Neuronal stem cell (in vitro differentiated cells): ENCODE data around the gene REL.

Source experiments
- DNase-seq: peaks from one replicate; pipeline ENCODE4 v3.0.0-alpha.2; 2013; ENCODE audit warnings: low spot score
- H2AFZ ChIP-seq: one replicate; pipeline ENCODE4 v1.6.1; 2013; ENCODE audit warnings: mild to moderate bottlenecking, low read length, inconsistent platforms
- H2AK5ac ChIP-seq: 2 replicates; pipeline ENCODE4 v1.6.1; 2013; ENCODE audit warnings: low read depth, mild to moderate bottlenecking, inconsistent platforms, low read length, moderate library complexity, mixed read lengths
- H2BK120ac ChIP-seq: 2 replicates; pipeline ENCODE4 v1.6.1; 2013; ENCODE audit warnings: low read depth, mild to moderate bottlenecking, inconsistent platforms, low read length, moderate library complexity, mixed read lengths
- H2BK12ac ChIP-seq: one replicate; pipeline ENCODE4 v1.6.1; 2013; ENCODE audit warnings: low read length, inconsistent platforms
- H2BK15ac ChIP-seq: 2 replicates; pipeline ENCODE4 v1.6.1; 2013; ENCODE audit warnings: mild to moderate bottlenecking, low read length, inconsistent platforms, mixed read lengths
- H2BK5ac ChIP-seq: one replicate; pipeline ENCODE4 v1.6.1; 2013; ENCODE audit warnings: inconsistent platforms, mild to moderate bottlenecking, low read length, moderate library complexity
- H3K14ac ChIP-seq: one replicate; pipeline ENCODE4 v1.6.1; 2013; ENCODE audit warnings: low read length, inconsistent platforms
- H3K18ac ChIP-seq: 2 replicates; pipeline ENCODE4 v1.6.1; 2013; ENCODE audit warnings: low read length, inconsistent platforms
- H3K23ac ChIP-seq: 2 replicates; pipeline ENCODE4 v1.6.1; 2013; ENCODE audit warnings: low read depth, mild to moderate bottlenecking, mixed read lengths, low read length, inconsistent platforms; ENCODE audit not compliant: poor library complexity
- H3K27ac ChIP-seq: replicated peaks from 3 replicates; pipeline ENCODE4 v1.5.1; 2013; ENCODE audit warnings: low read length, inconsistent platforms
- H3K27me3 ChIP-seq, 3 experiments: 2 replicates each; pipeline ENCODE4 v1.6.1; 2013; ENCODE audit warnings: low read length in 3 of 3, mild to moderate bottlenecking in 2 of 3, inconsistent platforms in 1 of 3, low read depth in 1 of 3, mixed read lengths in 1 of 3, moderate library complexity in 1 of 3; ENCODE audit not compliant: control insufficient read depth in 3 of 3, insufficient read depth in 3 of 3
- H3K36me3 ChIP-seq, 2 donors: replicated peaks in 1 of 2; 2 replicates each; pipeline ENCODE4 v1.6.1; 2013; ENCODE audit warnings: low read length in 2 of 2; ENCODE audit not compliant: control insufficient read depth in 2 of 2, insufficient read depth in 2 of 2
- H3K4ac ChIP-seq: 2 replicates; pipeline ENCODE4 v1.6.1; 2013; ENCODE audit warnings: inconsistent platforms, mild to moderate bottlenecking, low read length, moderate library complexity
- H3K4me1 ChIP-seq, 2 donors: 1 replicate in 1 of 2; 2 replicates in 1 of 2; pipeline ENCODE4 v1.6.1; 2013; ENCODE audit warnings: low read length in 2 of 2, low read depth in 1 of 2; ENCODE audit not compliant: control insufficient read depth in 2 of 2, insufficient read depth in 1 of 2
- H3K4me2 ChIP-seq: one replicate; pipeline ENCODE4 v1.6.1; 2013; ENCODE audit warnings: mild to moderate bottlenecking, low read length, inconsistent platforms; ENCODE audit not compliant: insufficient read depth, poor library complexity, severe bottlenecking
- H3K4me3 ChIP-seq, 2 donors: 2 replicates each; pipeline ENCODE4 v1.5.1; 2013; ENCODE audit warnings: low read length in 2 of 2, mild to moderate bottlenecking in 2 of 2, inconsistent platforms in 1 of 2, moderate library complexity in 1 of 2
- H3K79me1 ChIP-seq: one replicate; pipeline ENCODE4 v1.6.1; 2013; ENCODE audit warnings: low read depth, mild to moderate bottlenecking, inconsistent platforms, low read length, moderate library complexity
- H3K9ac ChIP-seq: one replicate; pipeline ENCODE4 v1.6.1; 2013; ENCODE audit warnings: mild to moderate bottlenecking, low read depth, low read length, inconsistent platforms; ENCODE audit not compliant: poor library complexity
- H3K9me3 ChIP-seq, 2 donors: replicated peaks in 1 of 2; 2 replicates each; pipeline versions ENCODE3 to v1.6.1; 2013; ENCODE audit warnings: low read length in 2 of 2, mild to moderate bottlenecking in 2 of 2, inconsistent platforms in 1 of 2, low read depth in 1 of 2, mixed read lengths in 1 of 2, moderate library complexity in 1 of 2; ENCODE audit not compliant: control insufficient read depth in 2 of 2, insufficient read depth in 1 of 2
- H4K8ac ChIP-seq: one replicate; pipeline ENCODE4 v1.6.1; 2013; ENCODE audit warnings: low read depth, mild to moderate bottlenecking, inconsistent platforms, low read length, moderate library complexity
- H4K91ac ChIP-seq: one replicate; pipeline ENCODE4 v1.6.1; 2013; ENCODE audit warnings: low read length, low read depth, mild to moderate bottlenecking, inconsistent platforms; ENCODE audit not compliant: poor library complexity
- WGBS, 2 donors: extraction: QIAGEN DNeasy Blood & Tissue Kit; methylation state at CpG; one replicate each; pipeline ENCODE4 v1.1.7; 2013; ENCODE audit warnings: missing lambda C conversion rate in 2 of 2, mixed read lengths in 1 of 2; ENCODE audit not compliant: insufficient read length in 2 of 2, insufficient replicate concordance in 1 of 2; ENCODE audit errors: extremely low coverage in 2 of 2; 5-methylcytosine and 5-hydroxymethylcytosine counted together

The REL gene

GRCh38 chr2:60857056-60857455, 24.3 kb upstream of the REL start:
- H3K4me2 ChIP-seq = no peak overlapping the region
- H3K79me1 ChIP-seq = no peaks in the 10 kb centered on the region
- H3K14ac ChIP-seq = no peak overlapping the region
- no peak overlapping the region for H4K91ac ChIP-seq
- H3K4ac ChIP-seq = no peak overlapping the region
- H3K4me3 ChIP-seq = no peak overlapping the region
- H3K23ac ChIP-seq = no peak overlapping the region
- H2BK15ac ChIP-seq = no peak overlapping the region
- H2AFZ ChIP-seq = no peak overlapping the region
- no peak overlapping the region for H3K9ac ChIP-seq
- no peaks in the 10 kb centered on the region for H3K36me3 ChIP-seq
- no peak overlapping the region for H2BK5ac ChIP-seq
- H2BK12ac ChIP-seq = no peak overlapping the region
- no peak overlapping the region for H3K18ac ChIP-seq
- no peak overlapping the region for H2AK5ac ChIP-seq
- H3K9me3 ChIP-seq = no peaks in the 10 kb centered on the region
- H3K27me3 ChIP-seq = no peaks in the 10 kb centered on the region
- no peaks in the 10 kb centered on the region for H3K4me1 ChIP-seq
- H3K27ac ChIP-seq = no peak overlapping the region
- H4K8ac ChIP-seq = no peak overlapping the region
- DNase-seq = no peak
- WGBS, 2 donors = no CpG with 5 or more reads among the region's 4 CpGs
- no peak overlapping the region for H2BK120ac ChIP-seq

- no peaks in the 10 kb centered on the region for H3K4me1 ChIP-seq
- no peak overlapping the region for H2BK12ac ChIP-seq
- no peak overlapping the region for H3K18ac ChIP-seq
- H2AFZ ChIP-seq = no peak overlapping the region
- H3K36me3 ChIP-seq = no peaks in the 10 kb centered on the region
- no peak overlapping the region for H4K8ac ChIP-seq
- no peak overlapping the region for H4K91ac ChIP-seq
- no peak overlapping the region for H3K27ac ChIP-seq
- DNase-seq = no peak
- no peaks in the 10 kb centered on the region for H3K9me3 ChIP-seq
- no peak overlapping the region for H2BK120ac ChIP-seq
- WGBS, 2 donors = no CpG with 5 or more reads among the region's 3 CpGs
- no peak overlapping the region for H3K23ac ChIP-seq
- no peaks in the 10 kb centered on the region for H3K27me3 ChIP-seq
- H2BK5ac ChIP-seq = no peak overlapping the region
- H3K9ac ChIP-seq = no peak overlapping the region
- no peaks in the 10 kb centered on the region for H3K79me1 ChIP-seq
- no peak overlapping the region for H3K4me3 ChIP-seq
- no peak overlapping the region for H2BK15ac ChIP-seq
- H3K14ac ChIP-seq = no peak overlapping the region
- H2AK5ac ChIP-seq = no peak overlapping the region
- no peak overlapping the region for H3K4me2 ChIP-seq
- no peak overlapping the region for H3K4ac ChIP-seq
These were observed 22.5 kb upstream of the REL start for GRCh38 chr2:60858897-60859311.

- H3K27ac ChIP-seq = no peak overlapping the region
- no peaks in the 10 kb centered on the region for H3K27me3 ChIP-seq
- H3K4me2 ChIP-seq = no peak overlapping the region
- no peak overlapping the region for H2BK5ac ChIP-seq
- no peak overlapping the region for H2BK120ac ChIP-seq
- peak overlapping the region in 1 of 2 donors; percentile 37 for H3K4me3 ChIP-seq
- no peaks in the 10 kb centered on the region for H3K36me3 ChIP-seq
- no peak overlapping the region for H2BK12ac ChIP-seq
- no peak for DNase-seq
- H3K4ac ChIP-seq = no peak overlapping the region
- no peak overlapping the region for H4K8ac ChIP-seq
- H3K14ac ChIP-seq = no peak overlapping the region
- H3K9ac ChIP-seq = no peak overlapping the region
- no peak overlapping the region for H2AFZ ChIP-seq
- no peaks in the 10 kb centered on the region for H3K9me3 ChIP-seq
- WGBS, 2 donors = no CpG with 5 or more reads among the region's 5 CpGs
- H3K79me1 ChIP-seq = no peaks in the 10 kb centered on the region
- no peak overlapping the region for H2BK15ac ChIP-seq
- H3K23ac ChIP-seq = no peak overlapping the region
- H4K91ac ChIP-seq = no peak overlapping the region
- H3K18ac ChIP-seq = no peak overlapping the region
- no peak overlapping the region for H2AK5ac ChIP-seq
- no peaks in the 10 kb centered on the region for H3K4me1 ChIP-seq
These were observed 19.6 kb upstream of the REL start for GRCh38 chr2:60861736-60862135.

GRCh38 chr2:60862642-60863041, 18.7 kb upstream of the REL start:
- H2AK5ac ChIP-seq = no peak overlapping the region
- no peak overlapping the region for H2BK120ac ChIP-seq
- no peaks in the 10 kb centered on the region for H3K79me1 ChIP-seq
- no peak overlapping the region for H2BK12ac ChIP-seq
- no peak overlapping the region for H4K8ac ChIP-seq
- H3K23ac ChIP-seq = no peak overlapping the region
- no peak overlapping the region for H2BK5ac ChIP-seq
- H3K4ac ChIP-seq = no peak overlapping the region
- no peak overlapping the region for H2AFZ ChIP-seq
- H3K9ac ChIP-seq = no peak overlapping the region
- no peaks in the 10 kb centered on the region for H3K36me3 ChIP-seq
- no peak overlapping the region for H2BK15ac ChIP-seq
- no peak for DNase-seq
- no peaks in the 10 kb centered on the region for H3K27me3 ChIP-seq
- H3K4me2 ChIP-seq = no peak overlapping the region
- no peak overlapping the region for H3K18ac ChIP-seq
- H3K14ac ChIP-seq = no peak overlapping the region
- H3K4me1 ChIP-seq = no peaks in the 10 kb centered on the region
- H3K27ac ChIP-seq = no peak overlapping the region
- no CpG with 5 or more reads among the region's 1 CpG for WGBS, 2 donors
- H4K91ac ChIP-seq = no peak overlapping the region
- H3K4me3 ChIP-seq = no peak overlapping the region
- H3K9me3 ChIP-seq = no peaks in the 10 kb centered on the region
